GM21528 (cell line): ENCODE results near the gene TMEM156.

Experiments
- ATAC-seq: cut with Tn5 transposase; IDR thresholded peaks from one replicate; pipeline ENCODE4 v1.9.1; 2021; ENCODE audit warnings: mild to moderate bottlenecking, moderate library complexity; ENCODE audit not compliant: unreplicated experiment, low FRiP score

TMEM156 gene

DNA sequence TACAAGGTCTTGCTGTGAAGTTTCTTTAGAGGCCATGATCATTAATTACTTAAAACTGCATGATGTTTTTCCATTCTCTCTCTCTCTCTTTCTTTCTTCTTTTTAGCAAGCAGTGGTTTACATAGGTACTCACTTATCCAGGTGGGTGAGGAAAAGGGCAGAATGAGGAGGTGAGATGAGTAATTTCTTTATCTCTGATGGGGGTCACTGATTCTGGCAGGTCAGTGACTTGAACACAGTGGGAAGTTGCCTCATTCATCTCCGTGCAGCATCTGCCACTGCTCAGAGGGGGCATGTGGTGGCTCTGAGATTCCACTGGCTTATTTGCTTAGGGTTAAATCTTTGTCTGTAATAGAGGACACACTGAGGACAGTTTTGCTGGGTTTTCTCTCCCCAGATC, 102.0 kb downstream of the TMEM156 start:
- ATAC-seq, result no peak

DNA sequence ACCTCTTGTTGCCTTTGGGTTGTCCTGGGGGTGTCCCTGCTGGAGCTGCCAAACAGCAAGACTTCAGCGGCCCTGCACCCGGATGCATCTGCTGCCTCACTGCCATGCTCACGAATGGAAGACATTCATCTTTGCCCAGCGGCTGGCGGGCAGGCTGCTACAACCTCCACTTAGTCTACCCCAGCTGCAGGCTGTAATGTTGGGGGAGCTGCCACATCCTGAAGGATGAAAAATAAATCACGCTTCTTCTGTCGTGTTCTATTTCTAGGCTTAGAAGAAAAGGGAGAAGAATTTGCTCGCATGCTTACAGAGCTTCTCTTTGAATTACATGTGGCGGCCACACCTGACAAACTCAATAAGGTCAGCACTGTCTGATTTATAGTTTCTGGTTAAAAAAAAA, 103.2 kb downstream of the TMEM156 start:
- no peak for ATAC-seq

DNA sequence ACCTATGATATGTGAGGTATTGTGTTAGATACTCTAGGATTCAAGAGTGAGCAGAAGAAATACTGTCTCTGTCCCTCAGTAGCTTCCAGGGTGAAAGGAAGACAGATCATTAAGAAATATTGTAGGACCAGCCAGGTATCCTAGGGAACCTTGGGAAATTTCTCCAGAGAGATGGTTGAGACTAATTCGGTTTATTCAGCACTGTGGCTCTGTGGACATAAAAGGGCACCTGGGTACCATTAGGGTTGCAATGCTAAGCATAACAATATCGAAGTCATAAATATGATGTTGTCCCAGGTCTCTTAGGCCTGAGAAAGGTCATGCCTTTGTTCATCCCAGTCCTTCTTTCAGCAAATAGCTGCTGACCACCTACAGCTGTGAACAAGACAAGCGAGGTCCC, 103.6 kb downstream of the TMEM156 start:
- no peak for ATAC-seq

DNA sequence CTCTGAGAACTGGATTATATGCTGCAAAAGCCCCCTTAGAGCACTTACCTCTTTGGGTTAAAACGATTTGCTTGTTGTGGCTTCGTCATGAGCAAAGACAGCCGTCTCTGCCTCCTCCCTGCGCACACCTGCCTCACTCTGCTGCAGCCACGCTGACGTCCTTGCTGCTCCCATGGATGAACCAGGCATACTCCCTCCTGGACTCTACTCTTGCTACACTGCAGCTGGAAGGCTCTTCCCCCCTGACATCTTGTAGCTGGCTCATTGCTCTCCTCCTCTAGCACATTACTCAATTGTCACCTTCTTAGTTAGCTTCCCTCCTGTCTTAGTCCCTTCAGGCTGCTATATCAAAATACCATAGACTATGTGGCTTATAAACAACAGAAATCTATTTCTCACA, 105.3 kb downstream of the TMEM156 start:
- ATAC-seq, result no peak

DNA sequence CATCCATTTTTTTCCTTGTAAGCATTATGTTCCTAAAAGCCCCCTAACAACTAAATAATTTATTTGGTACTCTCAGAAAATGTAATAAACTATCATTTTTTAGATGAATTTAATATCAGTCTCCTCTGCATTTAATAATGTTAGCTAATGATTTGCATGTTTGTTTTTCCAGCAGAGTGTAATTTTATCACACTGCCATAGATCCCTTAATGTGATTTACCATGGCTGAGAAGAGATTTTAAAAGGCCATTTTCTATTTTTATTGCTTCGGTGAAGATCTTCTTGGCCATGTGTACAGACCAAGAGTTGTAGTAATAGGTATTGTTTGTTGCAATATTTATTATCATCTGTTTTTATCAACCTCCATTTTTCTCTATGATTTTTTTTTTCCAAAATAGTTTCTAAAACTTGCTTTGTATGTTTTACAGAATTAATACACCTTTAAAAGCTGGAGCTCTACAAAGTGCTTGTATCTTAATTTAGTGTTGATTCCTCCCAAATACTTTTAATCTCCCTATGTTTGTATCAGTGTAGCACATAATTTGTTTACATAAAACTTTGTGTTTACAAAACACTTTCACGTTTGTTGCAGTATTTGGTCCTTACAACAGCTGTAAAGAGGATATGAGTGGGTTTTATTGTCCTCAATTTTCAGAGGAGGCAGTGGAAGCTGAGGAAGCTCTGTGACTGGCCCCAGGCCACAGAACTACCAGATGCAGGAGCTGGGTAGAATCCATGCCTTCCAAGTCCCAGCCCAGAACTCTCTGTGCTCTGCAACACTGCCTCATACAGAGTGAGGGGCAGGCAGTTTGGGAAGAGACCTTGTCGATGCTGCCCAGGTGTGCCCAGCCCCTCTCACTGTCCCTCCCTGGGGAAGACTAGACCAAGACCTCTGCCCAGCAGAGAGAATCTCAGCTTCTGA, 106.5 kb downstream of the TMEM156 start:
- ATAC-seq, result no peak

DNA sequence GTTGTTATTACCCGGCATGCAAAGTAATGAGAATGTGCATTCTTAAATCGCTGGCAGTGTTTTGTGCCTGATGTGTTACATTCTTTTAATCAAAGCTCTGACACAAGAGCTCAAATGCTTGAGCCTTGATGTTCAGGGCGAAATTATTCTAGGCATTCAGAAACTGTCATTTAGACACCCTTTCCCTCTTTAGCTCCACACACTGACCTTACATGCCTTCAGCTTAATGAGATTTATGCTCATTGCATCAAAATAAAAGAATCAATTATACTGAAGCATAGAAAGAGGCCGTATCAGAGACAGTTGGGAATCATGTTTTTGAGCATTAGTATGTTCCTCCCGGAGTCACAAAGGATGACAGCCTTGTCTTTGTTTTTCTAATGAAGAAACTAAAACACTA, 107.9 kb downstream of the TMEM156 start:
- ATAC-seq, result no peak

DNA sequence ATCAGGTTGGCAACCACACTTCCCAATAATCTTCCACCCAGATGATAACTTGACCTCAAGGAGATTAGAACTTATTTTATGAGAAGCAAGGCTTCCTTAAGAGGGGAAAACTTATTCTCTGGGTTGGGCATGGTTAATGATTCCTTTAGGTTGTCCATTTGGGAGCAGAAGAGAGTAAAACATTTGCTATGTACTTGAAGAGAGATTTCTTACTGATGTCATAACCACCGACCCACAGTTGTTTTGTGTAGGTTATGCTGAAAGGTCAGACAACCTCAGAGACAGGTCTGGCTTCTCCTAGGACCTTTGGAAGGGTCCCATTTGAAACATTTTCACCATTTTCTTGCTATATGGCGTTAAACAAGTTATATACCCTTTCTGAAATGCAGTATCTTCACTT, 108.5 kb downstream of the TMEM156 start:
- no peak for ATAC-seq

DNA sequence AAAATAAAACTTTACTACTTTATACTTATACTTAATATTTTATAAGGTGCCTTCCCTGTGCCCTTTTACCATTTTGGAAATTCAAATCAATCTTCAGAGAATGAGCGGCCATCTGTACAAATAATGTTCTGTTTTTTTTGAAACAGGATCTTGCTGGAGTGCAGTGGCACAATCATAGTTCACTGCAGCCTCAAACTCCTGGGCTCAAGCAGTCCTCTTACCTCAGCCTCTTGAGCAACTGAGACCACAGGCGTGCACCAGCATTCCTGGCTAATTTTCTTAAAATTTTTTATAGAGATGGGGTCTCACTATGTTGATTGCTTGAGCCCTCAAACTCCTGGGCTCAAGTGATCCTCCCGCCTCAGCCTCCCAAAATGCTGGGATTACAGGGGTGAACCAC, 111.1 kb downstream of the TMEM156 start:
- ATAC-seq, result no peak

DNA sequence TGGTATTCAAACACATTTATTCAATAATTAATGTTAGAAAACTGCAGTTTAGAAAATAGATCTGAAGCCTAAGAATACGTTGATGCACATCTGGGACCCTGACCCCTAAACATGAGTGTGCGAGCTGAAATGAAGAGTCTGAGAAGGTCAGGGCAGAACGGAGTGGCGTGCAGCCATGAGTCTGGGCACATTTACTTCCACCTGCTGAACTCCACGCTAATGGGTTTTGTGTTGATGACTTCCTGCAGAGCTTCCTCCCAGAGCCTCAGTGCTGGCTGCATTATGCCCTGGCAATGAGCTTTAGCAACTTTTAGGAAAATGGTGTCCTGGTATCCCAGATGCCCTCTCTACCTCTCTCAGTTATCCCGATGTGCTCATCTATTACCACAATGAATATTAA, 111.5 kb downstream of the TMEM156 start:
- no peak for ATAC-seq

DNA sequence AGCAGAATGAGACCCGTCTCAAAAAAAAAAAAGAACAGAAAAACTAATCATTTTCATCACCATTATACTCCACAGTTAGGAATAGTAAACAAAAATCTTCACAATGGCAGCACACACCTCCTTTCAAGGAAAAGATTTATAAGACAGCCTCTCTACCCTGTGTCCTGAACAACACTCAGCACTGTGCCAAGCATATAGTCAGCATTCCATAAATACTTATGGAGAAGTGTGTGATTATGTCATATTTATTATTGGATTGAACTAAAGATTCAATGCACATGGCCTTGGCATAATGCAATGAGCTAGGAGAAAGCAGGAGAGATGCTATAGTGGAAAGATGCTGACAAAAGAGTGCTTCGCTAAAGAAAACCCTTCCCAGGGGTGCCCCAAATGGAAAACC, 112.0 kb downstream of the TMEM156 start:
- no peak for ATAC-seq

DNA sequence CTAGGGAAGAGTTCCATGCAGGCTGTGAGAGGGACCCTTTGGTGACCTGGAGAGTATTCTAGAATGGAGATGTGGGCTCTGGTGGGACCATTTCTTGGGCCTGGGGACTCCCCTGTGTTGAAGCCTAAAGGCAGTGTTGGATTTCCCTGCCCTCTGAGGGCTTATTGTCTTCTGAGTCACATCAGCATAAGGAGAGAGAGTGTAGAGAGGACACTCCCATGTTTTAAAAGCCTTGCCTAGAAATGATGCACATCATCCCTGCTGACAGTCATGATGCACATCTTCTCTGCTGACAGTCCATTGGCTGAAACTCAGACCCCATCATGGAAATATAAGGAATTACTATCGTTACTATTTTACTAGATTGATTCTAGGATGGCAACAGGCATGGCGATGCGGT, 112.7 kb downstream of the TMEM156 start:
- ATAC-seq, result no peak

DNA sequence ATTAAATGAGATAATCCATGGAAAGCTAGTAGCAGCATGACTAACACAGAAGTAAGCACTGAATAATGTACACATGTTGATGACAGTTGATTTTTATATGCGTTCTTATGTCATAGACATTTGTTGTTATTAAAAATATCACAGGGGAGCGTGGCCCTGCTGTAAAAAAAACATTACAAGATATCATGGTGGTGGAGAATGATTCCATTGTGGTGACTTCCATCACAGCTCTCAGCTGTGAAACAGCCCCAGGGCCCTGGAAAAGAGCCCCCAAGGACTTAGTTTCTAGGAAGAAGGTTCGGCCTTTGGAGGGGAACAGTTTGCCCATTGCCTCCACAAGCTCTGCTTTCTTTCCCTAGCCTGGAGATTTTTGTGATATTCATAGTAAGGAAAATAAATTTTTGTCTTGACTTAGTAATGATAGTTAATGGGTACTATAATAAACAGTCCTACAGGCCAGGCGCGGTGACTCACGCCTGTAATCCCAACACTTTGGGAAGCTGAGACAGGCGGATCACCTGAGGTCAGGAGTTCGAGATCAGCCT, 114.7 kb downstream of the TMEM156 start:
- no peak for ATAC-seq
